Stimulated activated CD4-positive, alpha-beta T cell treated with anti-CD3 and anti-CD28 coated beads, Interleukin-15, amount 100 ng/mL, for 24 hours (primary cell): ENCODE data around the gene NDUFA7.
A peak's percentile ranks its signal among the peaks of the same experiment; 100 is the strongest.
"Not testable (repeated sequence)": the region's sequence is repeated elsewhere in the genome, so short reads cannot be mapped to it uniquely, and the experiment has no call there.

Experiments
- DNase-seq: peaks from one replicate; pipeline ENCODE4 v3.0.0-alpha.2; 2020

Gene NDUFA7

GRCh38 chr19:8321067-8321985 is at the start of gene NDUFA7, which contains the start of gene RPS28:
Gene NDUFA7 (minus strand): TSS chr19:8321375. CDS start chr19:8321358, 17 bp downstream.
Gene RPS28 (plus strand): TSS chr19:8321496. CDS start chr19:8321531, 35 bp downstream.
- DNase-seq: peak; percentile 97

GRCh38 chr19:8370176-8371010 is 49.2 kb upstream of the NDUFA7 start:
- DNase-seq: no peak

- no peak for DNase-seq
These were observed 46.3 kb upstream of the NDUFA7 start for GRCh38 chr19:8367327-8368001.

GRCh38 chr19:8366961-8367326 is 45.8 kb upstream of the NDUFA7 start:
- DNase-seq: no peak

- no peak for DNase-seq
These were observed 45.0 kb upstream of the NDUFA7 start for GRCh38 chr19:8366121-8366581.

GRCh38 chr19:8363803-8364771 is 42.9 kb upstream of the NDUFA7 start, which contains the start of gene ANGPTL4:
Gene ANGPTL4 (plus strand): TSS chr19:8364155. CDS start chr19:8364322, 167 bp downstream.
- DNase-seq: peak; percentile 80

- DNase-seq: peak; percentile 43
These were observed 41.0 kb upstream of the NDUFA7 start for GRCh38 chr19:8361921-8362793.

GRCh38 chr19:8360196-8360595 is 39.0 kb upstream of the NDUFA7 start:
- DNase-seq: no peak

GRCh38 chr19:8358948-8359347 is 37.8 kb upstream of the NDUFA7 start:
- DNase-seq: no peak

GRCh38 chr19:8357007-8357521 is 35.9 kb upstream of the NDUFA7 start:
- DNase-seq: no peak

GRCh38 chr19:8355631-8356402 is 34.6 kb upstream of the NDUFA7 start:
- no peak for DNase-seq

GRCh38 chr19:8352845-8353244 is 31.7 kb upstream of the NDUFA7 start:
- DNase-seq: not testable (repeated sequence)

- DNase-seq: no peak
These were observed 31.1 kb upstream of the NDUFA7 start for GRCh38 chr19:8352134-8352827.

- not testable (repeated sequence) for DNase-seq
These were observed 28.6 kb upstream of the NDUFA7 start for GRCh38 chr19:8349629-8350372.

- DNase-seq: no peak
These were observed 22.3 kb upstream of the NDUFA7 start for GRCh38 chr19:8343483-8343844.

GRCh38 chr19:8342684-8343482 is 21.7 kb upstream of the NDUFA7 start, which contains the start of gene KANK3:
Gene KANK3 (minus strand): TSS chr19:8343262. CDS start chr19:8337828, 5,434 bp downstream.
- DNase-seq: peak; percentile 97

- no peak for DNase-seq
These were observed 21.1 kb upstream of the NDUFA7 start for GRCh38 chr19:8342316-8342683.
